GM19455 (cell line): Measurements from ENCODE around the gene NFIB.

Source experiments
- ATAC-seq: cut with Tn5 transposase; IDR thresholded peaks from one replicate; pipeline ENCODE4 v1.9.1; 2021; ENCODE audit not compliant: unreplicated experiment

The NFIB gene

DNA sequence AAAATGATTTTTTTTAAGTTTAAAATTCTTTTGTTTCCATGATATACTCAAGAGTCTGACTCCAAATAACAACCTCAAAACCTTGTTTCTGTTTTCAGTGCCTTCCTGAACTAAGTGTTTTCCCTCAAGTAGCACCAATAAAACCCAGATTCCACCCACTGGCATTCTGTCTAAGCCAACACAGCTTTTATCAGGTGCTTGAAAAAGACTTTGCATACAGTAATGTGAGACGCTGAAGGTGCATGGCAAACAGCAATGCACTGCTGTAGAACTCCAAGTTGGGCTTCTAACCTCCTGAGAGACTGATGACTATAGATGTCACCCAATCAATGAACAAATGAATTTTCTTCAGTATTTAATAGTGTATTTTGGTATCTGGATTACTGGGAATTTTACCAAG, 95.7 kb downstream of the NFIB start:
- no peak for ATAC-seq

DNA sequence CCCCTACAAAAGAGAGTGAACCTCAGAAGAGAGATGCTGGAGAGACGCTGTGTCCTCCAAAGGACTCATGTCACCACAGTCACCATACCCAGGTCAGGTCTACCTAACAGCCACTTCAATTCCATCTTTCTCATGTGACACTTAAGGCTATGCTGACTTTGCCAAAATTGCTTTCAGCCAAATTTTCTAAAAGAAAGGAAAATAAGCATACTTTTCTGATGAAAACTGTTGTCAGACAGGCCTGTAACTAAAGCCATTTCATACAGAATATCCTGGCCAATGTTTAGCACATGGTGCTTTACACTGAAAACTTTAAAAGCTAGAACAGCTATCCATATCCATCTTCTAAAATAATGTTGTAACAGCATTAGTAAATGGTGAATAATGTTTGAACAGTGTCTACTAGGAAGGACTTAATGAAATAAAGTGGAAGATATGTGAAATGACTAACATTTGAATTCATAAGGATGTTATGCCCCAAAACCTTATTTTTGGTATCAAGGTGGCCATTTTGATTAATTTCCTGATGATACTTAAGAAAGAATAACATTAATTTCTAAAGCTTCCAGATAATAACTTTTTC, 97.2 kb downstream of the NFIB start:
- ATAC-seq: no peak

DNA sequence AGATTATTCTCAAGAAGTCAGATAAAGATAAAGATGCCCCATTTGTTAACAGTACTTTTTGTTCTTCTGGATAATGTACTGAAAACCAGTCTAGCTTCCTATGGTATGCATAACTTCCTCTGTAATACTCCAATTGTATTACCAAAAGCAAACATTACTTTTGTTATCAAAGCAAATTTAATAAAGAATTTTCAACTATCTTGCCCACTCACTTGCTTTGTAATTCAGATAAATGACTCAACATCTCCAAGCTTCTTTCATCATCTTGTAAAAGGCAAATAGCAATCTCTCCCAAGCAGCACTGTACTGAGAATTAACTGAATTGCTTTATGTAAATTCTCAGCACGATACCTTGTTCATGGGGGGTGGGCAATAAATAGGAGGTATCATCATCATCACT, 98.3 kb downstream of the NFIB start:
- ATAC-seq: no peak

DNA sequence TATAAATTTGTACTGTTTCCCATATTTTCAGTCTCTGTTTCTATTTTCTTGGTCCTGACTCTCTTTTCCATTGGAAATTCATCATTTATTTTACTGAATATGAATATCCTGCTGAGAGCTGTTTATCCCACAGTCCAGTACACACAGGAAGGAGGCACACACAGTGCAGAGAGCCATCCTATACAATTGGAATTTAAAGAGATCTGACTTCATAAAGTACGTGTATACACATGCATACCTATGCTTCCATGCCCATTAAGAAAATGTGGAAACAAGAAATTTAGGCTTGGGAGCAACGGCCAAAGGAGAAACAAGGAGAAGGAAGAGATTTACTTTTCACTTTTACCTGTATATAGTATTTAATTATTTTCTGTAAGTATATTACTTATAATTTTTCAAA, 99.2 kb downstream of the NFIB start:
- ATAC-seq: no peak

DNA sequence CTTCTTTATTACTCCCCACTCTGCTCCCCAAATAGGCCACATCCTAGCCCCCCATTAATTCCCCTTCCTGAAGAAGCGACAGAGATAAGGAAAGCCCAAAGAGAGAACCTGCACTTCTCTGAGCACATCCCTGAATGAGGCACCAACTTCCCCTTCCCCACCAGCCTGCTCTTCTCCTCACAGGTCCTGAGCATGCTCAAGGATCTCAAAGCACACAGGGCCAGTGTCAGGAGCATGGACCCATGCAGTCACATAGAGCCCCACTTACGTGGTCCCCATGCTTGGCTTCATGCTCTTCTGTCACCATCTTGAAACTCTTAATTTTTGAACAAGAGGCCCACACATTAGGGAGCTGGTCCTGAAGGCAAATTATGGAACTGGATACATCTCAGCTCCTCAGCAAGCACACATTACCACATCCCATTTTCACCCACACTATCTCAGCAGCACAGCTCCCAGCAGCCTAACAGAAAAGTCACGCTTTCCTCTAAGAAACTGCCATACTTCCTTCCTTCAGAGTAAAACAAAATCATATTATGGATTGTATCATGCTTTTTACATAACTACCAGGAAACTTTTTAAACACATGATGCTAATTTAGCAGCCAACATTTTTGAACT, 99.8 kb downstream of the NFIB start:
- ATAC-seq: no peak

DNA sequence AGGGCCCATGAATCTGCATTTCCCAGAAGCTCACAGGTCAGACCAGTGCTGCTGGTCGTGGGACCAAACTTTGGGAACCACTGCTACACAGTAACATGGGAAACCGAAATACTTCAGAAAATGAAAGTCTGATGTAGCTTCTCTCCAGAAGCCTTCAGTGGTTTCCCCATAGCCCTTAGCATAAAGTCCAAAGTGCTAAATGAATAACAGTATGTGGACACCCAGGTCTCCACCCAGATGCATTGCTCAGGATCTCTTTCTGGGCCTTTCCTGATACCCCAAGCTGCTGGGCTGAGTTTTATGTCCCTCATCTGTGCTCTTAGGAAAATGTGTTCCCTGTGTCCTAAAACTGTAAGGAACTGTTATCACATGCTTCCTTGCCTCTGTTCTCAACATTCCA, 100.4 kb downstream of the NFIB start:
- no peak for ATAC-seq

DNA sequence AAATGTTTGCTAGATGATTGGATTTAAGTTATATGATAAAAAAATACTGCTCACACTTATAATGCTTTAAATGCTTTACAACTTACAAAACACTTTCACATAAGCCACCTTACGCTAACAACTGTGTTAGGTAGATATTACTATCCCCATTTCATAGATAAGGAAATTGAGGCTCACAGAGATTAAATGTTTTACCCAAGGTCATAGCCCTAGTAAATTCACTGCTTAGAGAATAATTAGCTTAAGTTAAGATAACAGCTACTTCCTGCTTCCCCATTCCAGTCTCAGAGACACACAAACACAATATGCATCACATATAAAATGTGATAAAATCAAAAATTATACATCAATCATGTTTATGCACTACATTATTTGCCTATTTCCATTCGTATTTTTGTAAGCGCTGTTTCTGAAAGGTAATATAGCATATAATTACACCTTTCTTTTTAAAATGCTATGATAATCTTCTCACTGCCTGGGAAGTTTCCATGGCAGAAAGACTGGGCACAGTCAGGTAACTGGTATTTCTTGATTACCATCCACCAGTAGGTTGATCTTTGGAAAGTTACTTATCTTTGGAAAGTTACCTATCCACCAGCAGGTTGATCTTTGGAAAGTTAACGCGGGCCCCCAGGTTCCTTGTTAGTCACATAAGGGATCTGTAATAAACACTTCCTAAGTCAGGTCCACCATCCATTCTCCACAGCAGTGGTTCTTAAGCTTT, 101.1 kb downstream of the NFIB start:
- no peak for ATAC-seq

DNA sequence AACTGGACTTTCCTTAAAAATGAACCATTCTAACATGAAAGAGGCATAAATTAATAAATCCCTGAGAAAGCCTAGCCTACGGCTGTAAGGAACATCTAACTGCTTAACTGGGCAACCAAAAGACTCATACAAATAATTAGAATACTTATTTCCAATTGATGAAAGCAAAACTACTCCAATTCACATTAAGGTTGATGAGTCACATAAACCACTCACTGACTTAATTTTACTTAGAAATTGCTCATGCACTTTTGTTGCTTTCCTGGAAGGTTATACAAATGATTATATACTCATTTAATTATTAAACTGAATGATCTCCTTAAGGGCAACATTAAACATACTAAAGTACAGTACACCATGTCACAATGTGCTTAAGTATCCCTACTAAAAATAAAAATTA, 101.9 kb downstream of the NFIB start:
- ATAC-seq: no peak

DNA sequence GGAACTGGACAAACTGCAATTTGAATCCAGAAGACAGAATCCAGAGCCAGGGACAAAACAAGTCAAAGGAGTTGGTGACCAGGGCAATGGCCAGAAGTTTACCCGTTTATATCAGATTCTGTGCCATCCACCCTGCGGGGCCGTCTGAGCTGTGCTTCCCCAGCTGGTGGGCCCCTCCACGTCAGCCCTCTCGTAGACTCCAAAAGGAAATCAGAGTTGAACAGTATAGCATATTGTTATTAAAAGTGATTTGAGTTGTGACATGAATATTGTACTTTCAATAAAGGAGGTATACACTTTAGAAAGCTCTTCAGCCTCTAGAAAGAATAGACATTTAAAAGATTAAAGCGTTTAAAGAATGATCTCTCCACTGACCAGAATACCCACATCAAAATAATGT, 102.4 kb downstream of the NFIB start:
- no peak for ATAC-seq

DNA sequence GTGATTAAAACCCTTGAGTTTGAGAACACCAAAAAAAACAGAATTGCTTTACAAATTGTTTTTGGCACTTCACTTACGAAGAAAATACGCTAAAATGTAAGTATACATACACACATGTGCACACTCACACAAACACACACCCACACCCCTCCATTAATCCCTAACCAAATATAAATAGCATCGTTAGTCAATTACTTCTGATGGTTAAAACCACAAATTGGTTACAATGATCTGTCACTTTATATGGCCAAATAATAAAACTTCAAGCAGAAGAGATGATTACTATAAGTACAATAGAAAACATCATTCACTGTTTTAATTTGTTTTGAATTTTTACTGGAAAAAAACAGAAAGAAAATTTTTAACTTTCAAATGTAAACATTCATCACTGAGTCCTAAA, 103.5 kb downstream of the NFIB start:
- ATAC-seq: no peak

DNA sequence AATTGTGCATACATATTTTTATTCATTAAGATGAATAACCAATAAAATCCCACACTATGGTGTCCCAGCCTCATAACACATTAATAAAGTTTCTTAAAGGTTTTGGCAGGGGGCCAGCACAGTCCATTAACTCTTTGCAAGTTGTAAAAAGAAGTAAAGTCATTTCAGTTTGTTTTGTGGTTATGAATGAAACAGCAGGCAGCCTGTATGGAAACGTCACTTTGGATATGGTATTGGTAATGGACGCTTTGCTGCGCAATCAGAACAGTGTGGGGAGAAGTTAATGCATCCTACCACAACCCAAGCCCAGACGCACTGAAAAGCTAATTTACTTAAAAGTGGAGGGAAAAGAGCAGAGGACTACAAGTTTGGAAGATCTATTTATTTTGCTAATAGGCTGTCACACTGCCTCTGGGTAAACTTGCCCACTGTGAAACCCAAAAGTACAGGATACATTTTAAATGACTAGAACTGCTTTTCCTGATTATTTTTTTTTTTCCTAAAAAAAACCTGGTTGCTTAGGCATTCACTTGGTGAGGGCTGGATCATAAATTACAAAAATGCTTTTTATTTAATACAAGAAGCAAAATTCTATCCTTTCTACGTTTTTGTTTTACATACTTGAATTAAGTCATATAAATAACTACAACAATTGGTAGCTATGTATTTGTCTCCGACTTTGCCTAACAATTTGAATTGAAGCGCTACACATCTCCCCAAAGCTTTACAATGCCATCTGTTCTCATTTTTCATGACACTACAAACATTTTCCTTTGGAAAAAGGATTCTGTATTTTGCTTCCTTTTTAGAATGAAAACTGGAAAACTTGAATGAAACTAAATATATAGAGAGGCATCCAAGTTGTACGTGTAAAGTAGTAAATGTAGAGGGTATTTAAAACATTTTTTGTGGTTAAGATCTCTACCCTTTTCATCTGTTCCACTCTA, 104.3 kb downstream of the NFIB start:
- no peak for ATAC-seq

DNA sequence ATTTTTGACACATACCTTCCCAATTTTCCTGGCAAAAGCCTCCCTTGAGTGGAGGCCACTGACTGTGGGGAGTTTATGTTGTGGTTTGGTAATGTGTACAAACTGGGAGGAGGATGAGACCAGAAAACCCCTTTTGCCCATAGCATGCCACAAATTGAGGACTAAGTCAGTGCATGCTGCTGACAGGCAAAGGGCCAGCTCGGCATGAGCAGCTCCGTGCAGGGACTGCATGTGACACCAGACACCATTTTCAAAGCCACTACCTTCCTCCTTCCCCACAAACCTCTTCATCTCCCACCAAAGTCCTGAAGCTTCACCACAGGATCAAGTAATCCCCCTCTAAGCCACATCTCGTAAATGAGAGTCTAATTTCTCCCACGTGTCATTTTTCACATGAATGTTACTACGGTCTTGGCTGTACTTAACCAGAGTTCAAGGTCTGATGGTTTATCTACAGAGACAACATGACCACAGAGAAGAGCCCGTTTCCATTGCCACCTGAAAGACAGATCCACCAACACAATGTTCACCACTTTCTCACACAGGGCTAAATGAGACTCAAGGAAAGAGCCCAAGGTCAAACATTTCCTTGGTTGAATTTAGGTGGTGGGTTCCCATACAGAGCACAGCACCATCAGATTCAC, 106.5 kb downstream of the NFIB start:
- ATAC-seq: no peak

DNA sequence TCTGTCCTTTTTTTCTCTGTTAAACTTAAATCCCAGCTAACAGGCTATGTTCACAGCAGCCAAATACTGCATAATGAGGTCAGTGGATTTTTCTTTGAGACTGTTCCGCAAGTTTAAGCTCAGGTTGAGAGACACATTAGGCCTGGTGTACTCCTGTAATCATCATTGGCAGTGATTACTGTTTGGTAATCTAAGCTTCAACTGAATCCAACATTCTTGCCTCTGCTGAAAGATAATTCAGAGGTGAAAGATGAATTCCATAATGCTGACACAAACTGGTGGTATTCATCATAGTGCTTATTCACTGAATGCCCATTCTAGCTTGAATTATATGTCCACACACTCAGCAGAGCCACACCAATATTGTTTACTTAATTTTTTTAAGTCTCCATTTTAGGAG, 108.5 kb downstream of the NFIB start:
- no peak for ATAC-seq

DNA sequence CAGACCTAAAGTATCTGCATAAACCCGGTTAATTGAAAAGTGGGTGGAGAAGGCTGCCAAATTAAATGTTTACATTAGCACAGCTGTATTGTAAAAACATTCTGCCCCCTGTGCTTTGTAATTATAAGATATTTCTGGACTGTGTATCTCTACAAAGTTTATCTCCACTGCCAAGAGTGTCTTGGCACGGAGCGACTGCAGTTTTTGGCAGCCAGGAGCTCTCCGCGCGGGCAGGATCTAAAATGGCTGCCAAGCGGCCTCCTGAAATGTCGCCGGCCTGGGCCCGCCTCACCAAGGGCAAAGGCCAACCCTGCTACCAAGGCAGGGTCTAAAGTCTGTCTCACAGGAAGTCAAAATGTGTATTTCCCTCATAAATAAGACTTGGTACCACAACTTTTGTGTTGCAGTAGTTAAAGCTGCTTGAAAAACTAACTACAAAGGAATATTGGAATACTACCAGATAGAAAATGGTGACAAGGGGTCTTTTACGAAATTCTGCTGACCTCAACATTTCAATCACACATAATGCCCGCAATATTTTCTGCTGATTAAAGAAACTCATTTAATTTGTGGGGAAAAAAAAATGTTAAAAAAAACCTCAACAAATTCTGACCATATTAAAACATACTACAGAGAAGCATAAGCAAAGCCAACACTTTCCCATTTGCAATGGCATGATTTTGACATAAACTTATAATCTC, 110.4 kb downstream of the NFIB start:
- no peak for ATAC-seq

DNA sequence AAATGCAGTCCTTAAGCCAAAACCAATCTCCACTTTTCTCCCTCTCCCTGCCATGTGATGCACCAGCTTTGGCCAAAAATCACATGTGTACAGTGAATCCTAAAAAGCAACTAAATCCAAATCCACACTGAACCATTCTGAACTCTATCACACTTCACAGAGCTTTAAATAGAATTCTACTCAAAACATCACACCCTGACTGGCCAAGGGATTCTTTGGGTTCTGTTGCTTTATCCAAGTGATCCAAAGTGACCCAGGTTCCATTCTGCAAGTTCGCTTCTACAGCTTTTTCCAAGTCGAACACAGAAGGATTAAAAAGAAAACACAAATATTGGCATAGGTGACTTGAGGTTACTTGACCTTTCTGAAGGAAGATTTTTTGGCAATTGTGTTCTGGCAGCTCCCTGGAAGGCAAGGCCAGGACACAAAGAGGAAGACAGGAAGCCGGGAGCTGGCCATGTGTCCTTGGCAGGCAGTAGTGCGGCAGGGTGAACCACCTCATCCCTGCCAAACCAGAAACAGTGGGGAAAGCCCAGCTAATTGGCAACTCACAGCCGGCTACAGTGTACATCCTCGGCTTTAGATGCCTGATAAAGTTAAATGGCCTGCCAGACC, 115.0 kb downstream of the NFIB start:
- no peak for ATAC-seq

DNA sequence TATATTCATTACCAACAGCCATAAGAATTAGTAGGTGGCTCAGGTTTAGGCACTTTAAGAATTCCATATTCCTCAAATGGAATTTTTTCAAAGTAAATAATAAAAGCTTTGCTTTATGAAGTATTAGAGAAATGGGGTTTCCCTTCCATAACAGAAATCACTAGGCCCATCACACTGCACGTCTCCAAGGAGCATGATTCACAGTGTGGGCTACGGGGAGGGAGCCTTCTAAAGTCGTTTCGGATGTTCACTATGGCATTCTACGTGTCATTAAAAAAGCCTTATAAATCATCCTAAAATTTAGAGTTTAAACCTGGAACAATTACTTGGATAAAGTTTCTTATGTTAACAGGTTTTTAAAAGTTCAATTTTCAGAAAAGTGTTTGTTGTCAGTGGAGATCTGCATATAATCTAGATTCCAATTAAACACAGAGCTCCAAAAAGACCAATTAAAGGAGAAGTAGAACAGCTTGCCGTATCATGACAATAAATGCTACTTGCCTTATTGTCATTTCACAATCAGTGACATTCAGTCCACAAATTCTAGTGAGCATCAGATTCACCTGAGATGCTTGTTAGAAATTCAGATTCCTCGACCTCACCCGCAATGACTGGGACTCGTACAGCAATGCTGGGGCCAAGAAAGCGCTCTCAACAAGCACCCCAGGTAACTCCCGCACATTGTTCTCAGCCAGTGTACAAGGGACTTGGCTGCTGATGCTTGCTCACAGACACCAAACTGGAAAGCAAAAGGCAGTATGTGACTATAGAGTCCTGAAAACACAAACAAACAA, 115.7 kb downstream of the NFIB start:
- no peak for ATAC-seq

DNA sequence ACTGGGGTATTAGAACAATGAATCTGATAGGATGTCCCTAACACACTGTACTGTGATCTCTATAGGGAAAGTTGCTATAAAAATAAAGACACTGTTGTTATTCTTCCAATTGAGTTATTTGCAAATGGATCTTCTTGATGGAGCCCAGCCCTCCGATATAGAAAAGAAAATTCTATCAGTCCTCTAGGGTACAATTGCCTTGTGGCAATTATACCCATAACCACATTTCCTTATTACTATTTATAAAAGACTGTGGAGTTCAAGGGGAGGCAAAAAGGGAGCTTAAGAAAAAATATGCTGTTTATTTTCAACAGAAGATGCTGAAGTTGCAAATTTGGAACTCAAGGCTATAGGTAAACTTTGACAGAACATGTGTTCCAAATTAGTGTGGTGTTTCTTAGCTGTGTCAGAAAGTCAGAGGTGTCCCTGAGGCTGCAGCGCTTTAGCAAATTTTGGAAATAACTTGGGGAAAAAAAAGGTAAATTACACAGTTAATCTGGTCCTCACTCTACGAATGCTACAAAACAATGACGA, 116.5 kb downstream of the NFIB start:
- no peak for ATAC-seq

DNA sequence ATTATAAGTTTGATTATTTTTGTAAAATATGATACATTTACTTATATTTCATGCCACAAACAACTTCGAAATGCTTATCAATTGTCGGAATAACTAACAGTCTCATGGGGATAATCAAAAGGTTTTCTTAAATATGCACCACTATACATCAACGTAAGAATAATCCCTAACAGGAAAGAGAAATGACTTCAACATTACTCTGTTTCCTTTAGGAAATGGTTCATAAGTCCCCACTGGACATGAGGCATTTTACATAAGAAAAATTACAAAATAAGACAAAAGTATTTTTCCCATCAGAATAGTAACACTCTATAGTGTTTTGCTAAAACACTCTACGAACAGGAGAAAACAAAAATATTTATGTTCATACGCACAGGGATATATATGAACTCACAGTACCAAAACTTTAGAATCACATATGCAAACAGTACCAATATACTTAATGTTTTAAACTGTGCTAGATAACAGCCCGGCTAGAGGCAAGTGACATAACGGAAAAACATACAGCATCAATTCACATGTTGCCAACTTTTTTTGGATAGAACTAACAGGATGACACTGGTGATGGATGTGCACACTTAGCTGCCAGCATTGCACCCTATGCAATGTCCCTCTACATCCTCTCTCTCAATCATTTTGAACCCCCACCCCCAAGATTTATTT, 120.5 kb downstream of the NFIB start:
- ATAC-seq: no peak
